ENCODE results near the gene KCNN2.

GRCh38 chr5:114393159-114393558 lies 31.3 kb downstream of the KCNN2 start:
- TF ChIP-seq, protein P1, sequence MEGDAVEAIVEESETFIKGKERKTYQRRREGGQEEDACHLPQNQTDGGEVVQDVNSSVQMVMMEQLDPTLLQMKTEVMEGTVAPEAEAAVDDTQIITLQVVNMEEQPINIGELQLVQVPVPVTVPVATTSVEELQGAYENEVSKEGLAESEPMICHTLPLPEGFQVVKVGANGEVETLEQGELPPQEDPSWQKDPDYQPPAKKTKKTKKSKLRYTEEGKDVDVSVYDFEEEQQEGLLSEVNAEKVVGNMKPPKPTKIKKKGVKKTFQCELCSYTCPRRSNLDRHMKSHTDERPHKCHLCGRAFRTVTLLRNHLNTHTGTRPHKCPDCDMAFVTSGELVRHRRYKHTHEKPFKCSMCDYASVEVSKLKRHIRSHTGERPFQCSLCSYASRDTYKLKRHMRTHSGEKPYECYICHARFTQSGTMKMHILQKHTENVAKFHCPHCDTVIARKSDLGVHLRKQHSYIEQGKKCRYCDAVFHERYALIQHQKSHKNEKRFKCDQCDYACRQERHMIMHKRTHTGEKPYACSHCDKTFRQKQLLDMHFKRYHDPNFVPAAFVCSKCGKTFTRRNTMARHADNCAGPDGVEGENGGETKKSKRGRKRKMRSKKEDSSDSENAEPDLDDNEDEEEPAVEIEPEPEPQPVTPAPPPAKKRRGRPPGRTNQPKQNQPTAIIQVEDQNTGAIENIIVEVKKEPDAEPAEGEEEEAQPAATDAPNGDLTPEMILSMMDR (IDR thresholded peaks at IDR 0.05 in 2 of 3, conservative IDR thresholded peaks at IDR 0.05 in 1 of 3; ENCODE audit: insufficient read depth in 2 of 3, low read depth in 1 of 3, low read length in 3 of 3): no peak
- TF ChIP-seq ATF3 (IDR thresholded peaks at IDR 0.05) (no peak), ATF3 (CRISPR knock-in tag; conservative IDR thresholded peaks at IDR 0.05) (no peak), TBL1XR1 (IDR thresholded peaks at IDR 0.05; ENCODE audit: low read length in 2 of 2) (no peak), MEF2A (IDR thresholded peaks at IDR 0.05; ENCODE audit: control insufficient read depth, low read depth, low read length) (no peak)
- TF ChIP-seq, protein P2, sequence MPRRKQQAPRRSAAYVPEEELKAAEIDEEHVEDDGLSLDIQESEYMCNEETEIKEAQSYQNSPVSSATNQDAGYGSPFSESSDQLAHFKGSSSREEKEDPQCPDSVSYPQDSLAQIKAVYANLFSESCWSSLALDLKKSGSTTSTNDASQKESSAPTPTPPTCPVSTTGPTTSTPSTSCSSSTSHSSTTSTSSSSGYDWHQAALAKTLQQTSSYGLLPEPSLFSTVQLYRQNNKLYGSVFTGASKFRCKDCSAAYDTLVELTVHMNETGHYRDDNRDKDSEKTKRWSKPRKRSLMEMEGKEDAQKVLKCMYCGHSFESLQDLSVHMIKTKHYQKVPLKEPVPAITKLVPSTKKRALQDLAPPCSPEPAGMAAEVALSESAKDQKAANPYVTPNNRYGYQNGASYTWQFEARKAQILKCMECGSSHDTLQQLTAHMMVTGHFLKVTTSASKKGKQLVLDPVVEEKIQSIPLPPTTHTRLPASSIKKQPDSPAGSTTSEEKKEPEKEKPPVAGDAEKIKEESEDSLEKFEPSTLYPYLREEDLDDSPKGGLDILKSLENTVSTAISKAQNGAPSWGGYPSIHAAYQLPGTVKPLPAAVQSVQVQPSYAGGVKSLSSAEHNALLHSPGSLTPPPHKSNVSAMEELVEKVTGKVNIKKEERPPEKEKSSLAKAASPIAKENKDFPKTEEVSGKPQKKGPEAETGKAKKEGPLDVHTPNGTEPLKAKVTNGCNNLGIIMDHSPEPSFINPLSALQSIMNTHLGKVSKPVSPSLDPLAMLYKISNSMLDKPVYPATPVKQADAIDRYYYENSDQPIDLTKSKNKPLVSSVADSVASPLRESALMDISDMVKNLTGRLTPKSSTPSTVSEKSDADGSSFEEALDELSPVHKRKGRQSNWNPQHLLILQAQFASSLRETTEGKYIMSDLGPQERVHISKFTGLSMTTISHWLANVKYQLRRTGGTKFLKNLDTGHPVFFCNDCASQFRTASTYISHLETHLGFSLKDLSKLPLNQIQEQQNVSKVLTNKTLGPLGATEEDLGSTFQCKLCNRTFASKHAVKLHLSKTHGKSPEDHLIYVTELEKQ (CRISPR knock-in tag; IDR thresholded peaks at IDR 0.05): no peak
- TF ChIP-seq, protein P3, sequence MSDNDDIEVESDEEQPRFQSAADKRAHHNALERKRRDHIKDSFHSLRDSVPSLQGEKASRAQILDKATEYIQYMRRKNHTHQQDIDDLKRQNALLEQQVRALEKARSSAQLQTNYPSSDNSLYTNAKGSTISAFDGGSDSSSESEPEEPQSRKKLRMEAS (CRISPR knock-in tag; IDR thresholded peaks at IDR 0.05): no peak
- TF ChIP-seq, protein P4, sequence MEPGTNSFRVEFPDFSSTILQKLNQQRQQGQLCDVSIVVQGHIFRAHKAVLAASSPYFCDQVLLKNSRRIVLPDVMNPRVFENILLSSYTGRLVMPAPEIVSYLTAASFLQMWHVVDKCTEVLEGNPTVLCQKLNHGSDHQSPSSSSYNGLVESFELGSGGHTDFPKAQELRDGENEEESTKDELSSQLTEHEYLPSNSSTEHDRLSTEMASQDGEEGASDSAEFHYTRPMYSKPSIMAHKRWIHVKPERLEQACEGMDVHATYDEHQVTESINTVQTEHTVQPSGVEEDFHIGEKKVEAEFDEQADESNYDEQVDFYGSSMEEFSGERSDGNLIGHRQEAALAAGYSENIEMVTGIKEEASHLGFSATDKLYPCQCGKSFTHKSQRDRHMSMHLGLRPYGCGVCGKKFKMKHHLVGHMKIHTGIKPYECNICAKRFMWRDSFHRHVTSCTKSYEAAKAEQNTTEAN (CRISPR knock-in tag; IDR thresholded peaks at IDR 0.05): no peak

Data from K562 (cell line).